Suprapubic skin (tissue), 4 donors: ENCODE measurements around the gene DUSP18.

Source experiments
- EP300 ChIP-seq: sonication (generic); formaldehyde crosslinking; IDR thresholded peaks from one replicate; pipeline ENCODE4 v1.6.1; 2017; ENCODE audit warnings: antibody characterized with exemption
- POLR2A ChIP-seq, 2 donors: fragments of 450-650 bp; IDR thresholded peaks; one replicate each; pipeline ENCODE4 v1.6.1; 2017; ENCODE audit warnings: antibody characterized with exemption in 2 of 2, mild to moderate bottlenecking in 2 of 2, moderate library complexity in 2 of 2
- POLR2AphosphoS5 ChIP-seq, 3 donors: sonication (generic); formaldehyde crosslinking; IDR thresholded peaks; one replicate each; pipeline ENCODE4 v1.6.1; 2017; ENCODE audit warnings: antibody characterized with exemption in 3 of 3
- TF ChIP-seq, protein P1 (sequence below), 2 donors: fragments of 200-600 bp in 1 of 2; fragments of 450-650 bp in 1 of 2; sonication (generic) in 1 of 2; IDR thresholded peaks; one replicate each; pipeline ENCODE4 v1.5.1; 2016 to 2019; ENCODE audit warnings: antibody characterized with exemption in 2 of 2, mild to moderate bottlenecking in 1 of 2, moderate library complexity in 1 of 2

DNA sequence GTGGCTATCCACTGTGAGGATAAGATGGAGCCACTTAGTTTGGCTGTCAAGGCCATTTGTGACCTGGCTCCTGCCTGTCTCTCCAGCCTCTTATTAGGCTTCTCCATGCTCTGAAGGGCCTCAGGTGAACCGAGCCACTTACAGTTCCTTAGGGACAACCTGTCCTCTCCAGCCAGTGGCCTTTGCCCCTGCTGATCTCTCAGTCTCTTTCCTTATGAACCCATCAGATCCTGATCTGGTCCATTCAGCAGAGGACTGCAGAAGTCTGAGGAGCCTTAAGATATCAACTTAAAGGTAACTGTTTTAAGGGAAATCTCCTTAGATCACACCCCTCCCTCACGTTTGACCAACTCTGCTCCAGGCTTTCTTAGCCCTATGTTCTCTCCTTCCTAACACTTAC is 2.4 kb downstream of the DUSP18 start:
- TF ChIP-seq, protein P1, sequence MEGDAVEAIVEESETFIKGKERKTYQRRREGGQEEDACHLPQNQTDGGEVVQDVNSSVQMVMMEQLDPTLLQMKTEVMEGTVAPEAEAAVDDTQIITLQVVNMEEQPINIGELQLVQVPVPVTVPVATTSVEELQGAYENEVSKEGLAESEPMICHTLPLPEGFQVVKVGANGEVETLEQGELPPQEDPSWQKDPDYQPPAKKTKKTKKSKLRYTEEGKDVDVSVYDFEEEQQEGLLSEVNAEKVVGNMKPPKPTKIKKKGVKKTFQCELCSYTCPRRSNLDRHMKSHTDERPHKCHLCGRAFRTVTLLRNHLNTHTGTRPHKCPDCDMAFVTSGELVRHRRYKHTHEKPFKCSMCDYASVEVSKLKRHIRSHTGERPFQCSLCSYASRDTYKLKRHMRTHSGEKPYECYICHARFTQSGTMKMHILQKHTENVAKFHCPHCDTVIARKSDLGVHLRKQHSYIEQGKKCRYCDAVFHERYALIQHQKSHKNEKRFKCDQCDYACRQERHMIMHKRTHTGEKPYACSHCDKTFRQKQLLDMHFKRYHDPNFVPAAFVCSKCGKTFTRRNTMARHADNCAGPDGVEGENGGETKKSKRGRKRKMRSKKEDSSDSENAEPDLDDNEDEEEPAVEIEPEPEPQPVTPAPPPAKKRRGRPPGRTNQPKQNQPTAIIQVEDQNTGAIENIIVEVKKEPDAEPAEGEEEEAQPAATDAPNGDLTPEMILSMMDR (IDR thresholded peaks at IDR 0.05) = no peak
- TF ChIP-seq POLR2AphosphoS5 (IDR thresholded peaks at IDR 0.05) = no peak
- no peak for TF ChIP-seq POLR2A (IDR thresholded peaks at IDR 0.05)
- TF ChIP-seq EP300 = no peak
